K562 (cell line): Measurements from ENCODE around the gene ERAS.
A peak's percentile ranks its signal among the peaks of the same experiment; 100 is the strongest.

Experiments used
- ADNP ChIP-seq: fragments of 200-800 bp; sonication (Bioruptor generic); IDR thresholded peaks from 2 replicates; pipeline ENCODE4 v1.6.1; 2016; ENCODE audit warnings: missing genetic modification characterization, missing compliant biosample characterization
- ARID2 ChIP-seq: fragments of 450-650 bp; IDR thresholded peaks from 2 replicates; pipeline ENCODE4 v1.6.1; 2017; ENCODE audit warnings: antibody characterized with exemption, mild to moderate bottlenecking
- ATF7 ChIP-seq: fragments of 450-650 bp; IDR thresholded peaks from 2 replicates; pipeline ENCODE4 v1.7.1; 2014; ENCODE audit warnings: mild to moderate bottlenecking, moderate library complexity
- JUN ChIP-seq, 2 experiments: sonication (generic) in 1 of 2; formaldehyde crosslinking in 1 of 2; IDR thresholded peaks; 2 replicates each; pipeline versions ENCODE4 v1.6.1 to v1.8.0; 2012 to 2022; ENCODE audit warnings: borderline replicate concordance in 2 of 2, mild to moderate bottlenecking in 2 of 2, improper control_type of control experiment in 1 of 2, low read depth in 1 of 2, low read length in 1 of 2, missing genetic modification reagents in 1 of 2
- JUND ChIP-seq, 2 experiments: IDR thresholded peaks; 2 replicates in 1 of 2; 3 replicates in 1 of 2; pipeline ENCODE4 v1.6.1; 2011; ENCODE audit warnings: borderline replicate concordance in 2 of 2, low read depth in 2 of 2, low read length in 2 of 2, improper control_type of control experiment in 1 of 2, missing biosample characterization in 1 of 2, missing genetic modification characterization in 1 of 2, missing genetic modification reagents in 1 of 2
- KDM5B ChIP-seq: fragments of 200-600 bp; sonication (generic); IDR thresholded peaks from 2 replicates; pipeline ENCODE4 v1.6.1; 2012; ENCODE audit warnings: low read depth, mild to moderate bottlenecking, moderate library complexity, low read length, control low read depth, inconsistent platforms; ENCODE audit not compliant: insufficient replicate concordance
- KLF1 ChIP-seq: fragments of 450-650 bp; IDR thresholded peaks from 2 replicates; pipeline ENCODE4 v1.6.1; 2016; ENCODE audit warnings: missing genetic modification characterization, missing compliant biosample characterization
- RFX5 ChIP-seq: IDR thresholded peaks from 2 replicates; pipeline ENCODE4 v1.6.1; 2011; ENCODE audit warnings: low read depth, mild to moderate bottlenecking, improper control_type of control experiment, low read length
- SNRNP70 ChIP-seq: fragments of 200-400 bp; formaldehyde crosslinking; optimal IDR thresholded peaks from 2 replicates; pipeline ENCODE3; 2017; ENCODE audit warnings: low read depth, low read length
- ZBED1 ChIP-seq: IDR thresholded peaks from 2 replicates; pipeline ENCODE4 v1.6.1; 2014
- TF ChIP-seq, protein P1 (sequence below): fragments of 200-800 bp; sonication (Bioruptor generic); IDR thresholded peaks from 2 replicates; pipeline ENCODE4 v1.6.1; 2016; ENCODE audit warnings: missing genetic modification characterization, missing compliant biosample characterization
- TF ChIP-seq, protein P2 (sequence below), 3 experiments: IDR thresholded peaks in 2 of 3; conservative IDR thresholded peaks in 1 of 3; 2 replicates each; pipeline ENCODE4 v1.5.1; 2011 to 2012; ENCODE audit warnings: low read length in 3 of 3, mild to moderate bottlenecking in 3 of 3, control low read depth in 2 of 3, improper control_type of control experiment in 1 of 3, inconsistent platforms in 1 of 3, low read depth in 1 of 3, mixed read lengths in 1 of 3, moderate library complexity in 1 of 3; ENCODE audit not compliant: insufficient read depth in 2 of 3

DNA sequence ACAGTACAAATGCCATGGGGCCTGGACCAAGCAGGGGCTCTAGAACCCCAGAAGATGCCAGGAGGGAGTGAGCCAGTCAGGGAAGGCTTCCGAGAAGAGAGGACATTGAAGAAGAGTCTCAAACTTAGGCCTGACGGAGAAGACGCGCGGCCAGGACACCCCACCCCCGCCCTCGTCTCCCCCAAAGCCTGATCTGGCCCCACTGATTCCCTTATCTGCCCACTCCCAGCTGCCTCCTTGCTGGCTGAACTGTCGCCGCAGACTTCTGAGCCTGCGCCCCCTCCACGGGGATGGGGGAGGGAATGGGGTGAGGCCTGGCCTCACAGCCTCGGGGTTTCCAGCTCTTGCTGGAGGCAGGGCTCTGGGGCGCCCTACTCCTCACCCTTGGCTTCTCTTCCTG is 43.5 kb upstream of the ERAS start:
- TF ChIP-seq KDM5B (no peak), ARID2 (no peak), ADNP (tag) (no peak), KLF1 (tag) (no peak), RFX5 (no peak), JUND (IDR thresholded peaks at IDR 0.05; ENCODE audit: borderline replicate concordance, low read depth, low read length) (peak; percentile 65), JUND (tag; IDR thresholded peaks at IDR 0.05; ENCODE audit: borderline replicate concordance, low read depth, low read length) (no peak; the same call in 2 of the 3 replicates), JUN (IDR thresholded peaks at IDR 0.05; ENCODE audit: borderline replicate concordance, low read depth, low read length) (no peak), JUN (CRISPR knock-in tag; IDR thresholded peaks at IDR 0.05; ENCODE audit: borderline replicate concordance) (no peak), ZBED1 (peak; percentile 95), ATF7 (0 out of 2 replicates have a peak, but pooled peaks have one; percentile 58), SNRNP70 (no peak)
- TF ChIP-seq, protein P1, sequence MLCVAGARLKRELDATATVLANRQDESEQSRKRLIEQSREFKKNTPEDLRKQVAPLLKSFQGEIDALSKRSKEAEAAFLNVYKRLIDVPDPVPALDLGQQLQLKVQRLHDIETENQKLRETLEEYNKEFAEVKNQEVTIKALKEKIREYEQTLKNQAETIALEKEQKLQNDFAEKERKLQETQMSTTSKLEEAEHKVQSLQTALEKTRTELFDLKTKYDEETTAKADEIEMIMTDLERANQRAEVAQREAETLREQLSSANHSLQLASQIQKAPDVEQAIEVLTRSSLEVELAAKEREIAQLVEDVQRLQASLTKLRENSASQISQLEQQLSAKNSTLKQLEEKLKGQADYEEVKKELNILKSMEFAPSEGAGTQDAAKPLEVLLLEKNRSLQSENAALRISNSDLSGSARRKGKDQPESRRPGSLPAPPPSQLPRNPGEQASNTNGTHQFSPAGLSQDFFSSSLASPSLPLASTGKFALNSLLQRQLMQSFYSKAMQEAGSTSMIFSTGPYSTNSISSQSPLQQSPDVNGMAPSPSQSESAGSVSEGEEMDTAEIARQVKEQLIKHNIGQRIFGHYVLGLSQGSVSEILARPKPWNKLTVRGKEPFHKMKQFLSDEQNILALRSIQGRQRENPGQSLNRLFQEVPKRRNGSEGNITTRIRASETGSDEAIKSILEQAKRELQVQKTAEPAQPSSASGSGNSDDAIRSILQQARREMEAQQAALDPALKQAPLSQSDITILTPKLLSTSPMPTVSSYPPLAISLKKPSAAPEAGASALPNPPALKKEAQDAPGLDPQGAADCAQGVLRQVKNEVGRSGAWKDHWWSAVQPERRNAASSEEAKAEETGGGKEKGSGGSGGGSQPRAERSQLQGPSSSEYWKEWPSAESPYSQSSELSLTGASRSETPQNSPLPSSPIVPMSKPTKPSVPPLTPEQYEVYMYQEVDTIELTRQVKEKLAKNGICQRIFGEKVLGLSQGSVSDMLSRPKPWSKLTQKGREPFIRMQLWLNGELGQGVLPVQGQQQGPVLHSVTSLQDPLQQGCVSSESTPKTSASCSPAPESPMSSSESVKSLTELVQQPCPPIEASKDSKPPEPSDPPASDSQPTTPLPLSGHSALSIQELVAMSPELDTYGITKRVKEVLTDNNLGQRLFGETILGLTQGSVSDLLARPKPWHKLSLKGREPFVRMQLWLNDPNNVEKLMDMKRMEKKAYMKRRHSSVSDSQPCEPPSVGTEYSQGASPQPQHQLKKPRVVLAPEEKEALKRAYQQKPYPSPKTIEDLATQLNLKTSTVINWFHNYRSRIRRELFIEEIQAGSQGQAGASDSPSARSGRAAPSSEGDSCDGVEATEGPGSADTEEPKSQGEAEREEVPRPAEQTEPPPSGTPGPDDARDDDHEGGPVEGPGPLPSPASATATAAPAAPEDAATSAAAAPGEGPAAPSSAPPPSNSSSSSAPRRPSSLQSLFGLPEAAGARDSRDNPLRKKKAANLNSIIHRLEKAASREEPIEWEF (CRISPR knock-in tag), result 0 out of 2 replicates have a peak, but pooled peaks have one; percentile 35
- TF ChIP-seq, protein P2, sequence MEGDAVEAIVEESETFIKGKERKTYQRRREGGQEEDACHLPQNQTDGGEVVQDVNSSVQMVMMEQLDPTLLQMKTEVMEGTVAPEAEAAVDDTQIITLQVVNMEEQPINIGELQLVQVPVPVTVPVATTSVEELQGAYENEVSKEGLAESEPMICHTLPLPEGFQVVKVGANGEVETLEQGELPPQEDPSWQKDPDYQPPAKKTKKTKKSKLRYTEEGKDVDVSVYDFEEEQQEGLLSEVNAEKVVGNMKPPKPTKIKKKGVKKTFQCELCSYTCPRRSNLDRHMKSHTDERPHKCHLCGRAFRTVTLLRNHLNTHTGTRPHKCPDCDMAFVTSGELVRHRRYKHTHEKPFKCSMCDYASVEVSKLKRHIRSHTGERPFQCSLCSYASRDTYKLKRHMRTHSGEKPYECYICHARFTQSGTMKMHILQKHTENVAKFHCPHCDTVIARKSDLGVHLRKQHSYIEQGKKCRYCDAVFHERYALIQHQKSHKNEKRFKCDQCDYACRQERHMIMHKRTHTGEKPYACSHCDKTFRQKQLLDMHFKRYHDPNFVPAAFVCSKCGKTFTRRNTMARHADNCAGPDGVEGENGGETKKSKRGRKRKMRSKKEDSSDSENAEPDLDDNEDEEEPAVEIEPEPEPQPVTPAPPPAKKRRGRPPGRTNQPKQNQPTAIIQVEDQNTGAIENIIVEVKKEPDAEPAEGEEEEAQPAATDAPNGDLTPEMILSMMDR (IDR thresholded peaks at IDR 0.05 in 2 of 3, conservative IDR thresholded peaks at IDR 0.05 in 1 of 3; ENCODE audit: insufficient read depth in 2 of 3, low read depth in 1 of 3, low read length in 3 of 3), result no peak
